ENCODE results near the gene PMM2. TPM values are rescaled to one million over a fixed set of nuclear protein-coding genes. Genes with fewer than 3 reads are reported as not detected.

PMM2 gene
- total RNA-seq, 1 experiment from 2014 or later = 53.8 TPM

GRCh38 chr16:8812162-8812843, 14.7 kb downstream of the PMM2 start:
- no peaks in the 10 kb centered on the region for H3K27me3 Mint-ChIP-seq (ENCODE audit: low read depth)
- ChIA-PET CTCF (no interaction called here), POLR2A (no interaction called here)
- DNase-seq (ENCODE audit: low spot score) (no peak), ATAC-seq (no peak)
- no peak overlapping the region for H3K4me3 Mint-ChIP-seq
- TF ChIP-seq ATF3 (CRISPR knock-in tag; conservative IDR thresholded peaks at IDR 0.05) (no peak), MYBL2 (CRISPR knock-in tag; IDR thresholded peaks at IDR 0.05) (no peak), JAZF1 (CRISPR knock-in tag; IDR thresholded peaks at IDR 0.05) (no peak), ZNF416 (CRISPR knock-in tag; IDR thresholded peaks at IDR 0.05) (no peak), ZNF396 (CRISPR knock-in tag; IDR thresholded peaks at IDR 0.05; ENCODE audit: borderline replicate concordance) (no peak), USF2 (CRISPR knock-in tag; IDR thresholded peaks at IDR 0.05) (no peak), TEAD4 (CRISPR knock-in tag; IDR thresholded peaks at IDR 0.05) (no peak), E2F5 (CRISPR knock-in tag; IDR thresholded peaks at IDR 0.05) (no peak), ZNF219 (CRISPR knock-in tag; IDR thresholded peaks at IDR 0.05; ENCODE audit: borderline replicate concordance) (no peak)
- TF ChIP-seq, protein P1, sequence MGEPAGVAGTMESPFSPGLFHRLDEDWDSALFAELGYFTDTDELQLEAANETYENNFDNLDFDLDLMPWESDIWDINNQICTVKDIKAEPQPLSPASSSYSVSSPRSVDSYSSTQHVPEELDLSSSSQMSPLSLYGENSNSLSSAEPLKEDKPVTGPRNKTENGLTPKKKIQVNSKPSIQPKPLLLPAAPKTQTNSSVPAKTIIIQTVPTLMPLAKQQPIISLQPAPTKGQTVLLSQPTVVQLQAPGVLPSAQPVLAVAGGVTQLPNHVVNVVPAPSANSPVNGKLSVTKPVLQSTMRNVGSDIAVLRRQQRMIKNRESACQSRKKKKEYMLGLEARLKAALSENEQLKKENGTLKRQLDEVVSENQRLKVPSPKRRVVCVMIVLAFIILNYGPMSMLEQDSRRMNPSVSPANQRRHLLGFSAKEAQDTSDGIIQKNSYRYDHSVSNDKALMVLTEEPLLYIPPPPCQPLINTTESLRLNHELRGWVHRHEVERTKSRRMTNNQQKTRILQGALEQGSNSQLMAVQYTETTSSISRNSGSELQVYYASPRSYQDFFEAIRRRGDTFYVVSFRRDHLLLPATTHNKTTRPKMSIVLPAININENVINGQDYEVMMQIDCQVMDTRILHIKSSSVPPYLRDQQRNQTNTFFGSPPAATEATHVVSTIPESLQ (CRISPR knock-in tag; IDR thresholded peaks at IDR 0.05) = no peak
- TF ChIP-seq, protein P2, sequence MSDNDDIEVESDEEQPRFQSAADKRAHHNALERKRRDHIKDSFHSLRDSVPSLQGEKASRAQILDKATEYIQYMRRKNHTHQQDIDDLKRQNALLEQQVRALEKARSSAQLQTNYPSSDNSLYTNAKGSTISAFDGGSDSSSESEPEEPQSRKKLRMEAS (CRISPR knock-in tag; IDR thresholded peaks at IDR 0.05) = no peak
- no peaks in the 10 kb centered on the region for H3K9me3 Mint-ChIP-seq
- no peak overlapping the region for H3K27ac Mint-ChIP-seq
- no peaks in the 10 kb centered on the region for H3K4me1 Mint-ChIP-seq
- peaks cover 76% of the 10 kb centered on the region for H3K36me3 Mint-ChIP-seq

DNA sequence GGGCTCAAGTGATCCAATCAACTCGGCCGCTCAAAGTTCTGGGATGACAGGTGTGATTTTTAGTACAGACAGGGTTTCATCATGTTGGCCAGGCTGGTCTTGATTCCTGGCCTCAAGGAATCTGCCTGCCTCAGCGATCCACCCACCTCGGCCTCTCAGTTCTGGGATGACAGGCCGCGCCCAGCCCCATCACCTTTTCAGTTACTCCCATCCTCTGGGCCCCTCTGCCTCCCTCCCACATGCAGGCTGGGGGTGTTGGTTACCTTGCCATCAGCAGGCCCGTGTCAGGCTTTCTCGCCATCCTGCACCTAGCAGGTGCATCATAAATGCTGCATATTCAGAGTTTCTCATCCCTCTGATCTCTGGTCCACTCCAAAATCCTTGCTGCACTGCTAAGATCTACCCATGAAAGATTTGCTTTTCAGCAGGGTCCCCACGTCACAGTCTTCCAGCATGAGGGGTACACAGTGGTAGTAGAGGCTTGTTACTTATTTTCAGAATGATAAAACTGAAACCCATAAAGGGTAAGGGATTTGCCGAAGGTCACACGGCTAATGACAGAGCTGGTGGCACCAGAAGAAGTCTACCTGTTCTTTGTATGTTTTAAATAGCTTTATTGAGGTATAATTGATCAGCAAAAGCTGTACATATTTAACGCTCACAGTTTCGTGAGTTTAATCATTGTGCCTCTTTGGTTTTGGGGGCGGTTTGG, 16.6 kb downstream of the PMM2 start:
- POLR2A ChIA-PET = interaction anchor here (1.6 kb wide), 1 partner anchor 18 kb away, joined by 4 read pairs; no protein-coding TSS in a partner anchor

More for the DNA sequence above, 16.6 kb downstream of the PMM2 start:
- no peak overlapping the region; the same call in 1 of the 2 replicates for H3K27ac Mint-ChIP-seq
- H3K36me3 Mint-ChIP-seq = peaks cover 76% of the 10 kb centered on the region
- DNase-seq (ENCODE audit: low spot score) (no peak), ATAC-seq (no peak)
- CTCF ChIA-PET = no interaction called here
- 0 out of 2 replicates have a peak, but pooled peaks cover 3% of the 10 kb centered on the region for H3K4me1 Mint-ChIP-seq
- no peaks in the 10 kb centered on the region for H3K27me3 Mint-ChIP-seq (ENCODE audit: low read depth)
- TF ChIP-seq ZNF425 (CRISPR knock-in tag; conservative IDR thresholded peaks at IDR 0.05) (no peak), NR1H2 (CRISPR knock-in tag; IDR thresholded peaks at IDR 0.05) (no peak), ETV6 (CRISPR knock-in tag; IDR thresholded peaks at IDR 0.05) (no peak), ARID4B (CRISPR knock-in tag; IDR thresholded peaks at IDR 0.05; ENCODE audit: borderline replicate concordance) (no peak), ZNF423 (CRISPR knock-in tag; IDR thresholded peaks at IDR 0.05) (no peak)
- no peaks in the 10 kb centered on the region for H3K9me3 Mint-ChIP-seq
- H3K4me3 Mint-ChIP-seq = no peak overlapping the region
